Uterus (tissue), 2 donors: ENCODE results near the gene PLPP1.

ENCODE experiments used
- POLR2A ChIP-seq, 2 donors: fragments of 450-650 bp; IDR thresholded peaks; one replicate each; pipeline ENCODE4 v1.6.1; 2016; ENCODE audit warnings: antibody characterized with exemption in 2 of 2, mild to moderate bottlenecking in 1 of 2, moderate library complexity in 1 of 2
- TF ChIP-seq, protein P1 (sequence below), 4 experiments: fragments of 200-600 bp in 2 of 4; fragments of 450-650 bp in 2 of 4; sonication (generic) in 2 of 4; IDR thresholded peaks; one replicate each; pipeline ENCODE4 v1.5.1; 2016 to 2019; ENCODE audit warnings: antibody characterized with exemption in 4 of 4, mild to moderate bottlenecking in 2 of 4, moderate library complexity in 1 of 4

DNA sequence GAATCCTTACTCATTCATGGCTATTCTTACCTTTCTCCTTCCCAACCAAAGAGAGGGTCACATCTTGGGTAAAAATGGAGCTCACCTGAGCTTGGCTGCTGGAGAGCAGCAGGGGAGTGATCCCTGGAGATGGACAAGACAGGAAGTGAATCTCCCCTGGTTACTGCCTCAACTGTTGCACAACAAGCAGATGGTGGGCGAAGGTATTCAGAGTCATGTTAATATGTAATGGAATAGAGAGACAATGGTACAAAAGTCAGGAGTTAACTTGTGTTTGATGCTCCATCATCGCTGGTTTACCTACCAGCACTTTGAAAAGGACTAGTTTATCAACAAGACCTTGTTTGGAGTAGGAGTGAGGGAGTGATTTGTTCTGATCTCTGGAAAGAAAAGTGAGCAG, 13.0 kb upstream of the PLPP1 start:
- TF ChIP-seq POLR2A (IDR thresholded peaks at IDR 0.05) = no peak
- TF ChIP-seq, protein P1, sequence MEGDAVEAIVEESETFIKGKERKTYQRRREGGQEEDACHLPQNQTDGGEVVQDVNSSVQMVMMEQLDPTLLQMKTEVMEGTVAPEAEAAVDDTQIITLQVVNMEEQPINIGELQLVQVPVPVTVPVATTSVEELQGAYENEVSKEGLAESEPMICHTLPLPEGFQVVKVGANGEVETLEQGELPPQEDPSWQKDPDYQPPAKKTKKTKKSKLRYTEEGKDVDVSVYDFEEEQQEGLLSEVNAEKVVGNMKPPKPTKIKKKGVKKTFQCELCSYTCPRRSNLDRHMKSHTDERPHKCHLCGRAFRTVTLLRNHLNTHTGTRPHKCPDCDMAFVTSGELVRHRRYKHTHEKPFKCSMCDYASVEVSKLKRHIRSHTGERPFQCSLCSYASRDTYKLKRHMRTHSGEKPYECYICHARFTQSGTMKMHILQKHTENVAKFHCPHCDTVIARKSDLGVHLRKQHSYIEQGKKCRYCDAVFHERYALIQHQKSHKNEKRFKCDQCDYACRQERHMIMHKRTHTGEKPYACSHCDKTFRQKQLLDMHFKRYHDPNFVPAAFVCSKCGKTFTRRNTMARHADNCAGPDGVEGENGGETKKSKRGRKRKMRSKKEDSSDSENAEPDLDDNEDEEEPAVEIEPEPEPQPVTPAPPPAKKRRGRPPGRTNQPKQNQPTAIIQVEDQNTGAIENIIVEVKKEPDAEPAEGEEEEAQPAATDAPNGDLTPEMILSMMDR (IDR thresholded peaks at IDR 0.05) = no peak
